Measurements from ENCODE around the gene PSEN2.

GRCh38 chr1:226891846-226892523 lies 21.6 kb downstream of the PSEN2 start:
- no peak for TF ChIP-seq CTCF (conservative IDR thresholded peaks at IDR 0.05; ENCODE audit: low read depth, low read length)
- no peak for TF ChIP-seq EZH2 (IDR thresholded peaks at IDR 0.05; ENCODE audit: borderline replicate concordance, low read depth, low read length, poor library complexity, severe bottlenecking)

All from A673 (cell line).